ENCODE data around the gene ENTPD2.
A peak's percentile ranks its signal among the peaks of the same experiment; 100 is the strongest.
"Not testable (repeated sequence)": the region's sequence is repeated elsewhere in the genome, so short reads cannot be mapped to it uniquely, and the experiment has no call there.

Gene ENTPD2

DNA sequence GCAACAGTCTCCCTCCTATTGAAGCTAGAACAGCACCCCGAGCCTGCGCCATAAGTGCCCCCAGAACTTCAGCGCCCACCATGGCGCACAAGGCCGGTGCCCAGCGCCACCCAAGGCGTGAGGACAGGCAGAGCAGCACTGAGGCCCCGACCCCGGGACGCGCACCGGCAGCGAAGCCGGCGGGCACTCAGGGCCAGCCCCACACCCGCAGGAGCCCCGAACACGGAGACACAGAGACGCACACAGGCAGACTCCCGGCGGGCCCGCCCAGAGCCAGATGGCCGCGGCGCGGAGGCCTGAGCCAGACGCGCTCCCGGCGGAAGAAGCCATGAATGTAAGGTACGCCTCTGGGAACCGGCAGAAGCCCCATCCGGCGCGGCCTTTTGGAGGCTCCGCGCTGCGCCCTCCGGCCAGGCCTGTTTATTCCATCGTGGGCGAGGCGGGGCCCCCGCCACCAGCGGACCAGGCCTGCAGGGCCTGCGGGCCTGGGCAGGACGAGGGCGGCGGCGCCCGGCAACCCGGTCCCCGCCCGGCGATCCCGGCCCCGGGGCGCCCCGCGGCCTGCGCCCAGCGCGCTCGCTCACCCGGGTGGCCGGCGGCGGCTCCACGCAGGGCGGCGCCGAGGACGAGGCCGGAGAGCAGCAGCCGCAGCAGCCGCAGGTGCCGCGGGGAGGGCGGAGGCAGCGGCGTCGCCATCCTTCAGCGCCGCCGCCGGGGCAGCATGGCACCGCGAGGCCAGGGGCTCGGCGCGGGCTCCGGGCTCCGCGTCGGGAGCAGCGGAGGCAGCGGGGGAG lies 8.4 kb downstream of the ENTPD2 start:
- DNase-seq (ENCODE audit: low spot score) = no peak

GRCh38 chr9:137044502-137045177 lies 9.2 kb downstream of the ENTPD2 start:
- DNase-seq (ENCODE audit: low spot score) = no peak

- no peak for DNase-seq (ENCODE audit: low spot score)
Observed at GRCh38 chr9:137044037-137044436, 9.8 kb downstream of the ENTPD2 start.

DNA sequence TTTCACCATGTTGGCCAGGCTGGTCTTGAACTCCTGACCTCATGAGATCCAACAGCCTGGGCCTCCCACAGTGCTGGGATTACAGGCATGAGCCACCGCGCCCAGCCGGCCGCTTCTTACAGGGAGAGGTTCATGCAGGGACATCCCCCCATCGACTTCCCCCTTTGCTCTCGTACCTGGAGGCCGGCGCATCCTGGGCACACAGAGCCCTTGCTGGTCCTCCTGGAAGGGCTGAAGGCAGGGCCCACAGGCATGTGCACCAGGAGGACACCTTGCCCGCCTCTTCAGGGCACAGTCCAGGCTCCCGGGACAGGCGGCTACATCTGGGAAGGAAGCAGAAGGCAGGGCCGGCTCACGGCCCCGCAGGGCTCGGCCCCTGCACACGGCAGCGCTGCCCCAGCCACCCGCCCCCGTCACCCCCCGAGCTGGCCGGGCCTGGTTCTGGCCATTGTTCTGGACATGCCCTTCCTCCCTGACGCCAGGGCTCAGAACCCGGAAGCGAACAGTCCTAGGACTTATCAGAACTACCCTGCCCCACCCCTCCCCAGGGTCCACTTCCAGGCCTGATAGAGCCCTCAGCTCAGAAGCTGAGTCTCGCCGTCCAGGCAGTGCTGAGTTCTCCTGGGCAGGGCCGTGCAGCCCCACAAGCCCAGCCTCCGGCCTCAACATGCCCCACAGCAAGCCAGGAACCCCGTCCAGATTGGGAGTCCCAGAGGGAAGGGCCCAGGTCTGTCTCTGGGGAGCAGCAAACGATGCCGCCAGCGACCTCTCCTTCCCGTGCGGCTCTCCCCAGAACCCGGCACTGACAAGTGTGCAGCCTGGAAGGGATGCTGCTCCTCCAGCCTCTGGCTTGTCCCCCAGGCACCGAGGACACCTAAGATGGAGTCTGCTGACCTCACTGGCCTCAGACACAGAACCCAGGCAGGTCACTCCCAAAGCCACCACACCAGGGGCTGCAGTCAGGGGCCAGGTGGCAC lies 10.8 kb downstream of the ENTPD2 start:
- DNase-seq (ENCODE audit: low spot score) = no peak

- no peak for DNase-seq (ENCODE audit: low spot score)
Observed at GRCh38 chr9:137041124-137041523, 12.7 kb downstream of the ENTPD2 start.

- no peak for DNase-seq (ENCODE audit: low spot score)
Observed at GRCh38 chr9:137040568-137040967, 13.3 kb downstream of the ENTPD2 start.

DNA sequence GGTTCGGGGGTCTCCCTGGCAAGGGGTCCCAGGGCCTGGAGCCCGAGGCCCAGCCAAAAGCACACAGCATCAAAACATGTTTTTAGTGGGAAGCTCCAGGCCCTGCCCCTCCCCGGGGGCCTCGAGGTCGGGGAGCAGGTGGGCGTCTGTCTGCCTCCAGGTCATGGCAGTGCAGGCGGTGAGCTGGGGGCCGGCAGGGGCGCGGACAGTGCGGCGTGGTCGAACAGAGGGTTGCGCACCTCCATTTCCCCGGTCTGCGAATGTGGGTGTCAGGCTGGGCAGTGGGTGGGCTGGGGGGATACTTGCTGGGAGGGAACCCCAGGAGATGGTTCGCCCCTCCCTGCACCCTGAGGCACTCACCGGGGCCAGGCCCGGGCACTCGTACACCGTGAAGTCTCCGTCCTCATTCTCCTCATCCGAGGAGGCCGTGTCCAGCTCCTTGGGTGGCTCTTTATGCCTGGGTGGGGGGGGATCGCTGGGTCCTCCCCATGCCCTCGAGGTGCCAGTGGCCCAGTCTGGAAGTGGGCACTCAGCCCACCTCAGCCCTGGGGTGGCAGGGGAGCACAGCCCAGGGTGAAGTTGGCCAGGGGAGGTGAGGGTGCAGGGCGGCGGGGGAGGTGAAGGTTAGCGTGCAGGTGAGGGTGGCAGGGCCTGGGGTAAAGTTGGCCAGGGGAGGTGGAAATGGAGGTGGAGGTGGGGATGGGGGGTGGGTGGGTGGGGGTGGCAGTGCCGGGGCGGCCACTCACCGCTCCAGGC lies 14.1 kb downstream of the ENTPD2 start:
- no peak for DNase-seq (ENCODE audit: low spot score)

DNA sequence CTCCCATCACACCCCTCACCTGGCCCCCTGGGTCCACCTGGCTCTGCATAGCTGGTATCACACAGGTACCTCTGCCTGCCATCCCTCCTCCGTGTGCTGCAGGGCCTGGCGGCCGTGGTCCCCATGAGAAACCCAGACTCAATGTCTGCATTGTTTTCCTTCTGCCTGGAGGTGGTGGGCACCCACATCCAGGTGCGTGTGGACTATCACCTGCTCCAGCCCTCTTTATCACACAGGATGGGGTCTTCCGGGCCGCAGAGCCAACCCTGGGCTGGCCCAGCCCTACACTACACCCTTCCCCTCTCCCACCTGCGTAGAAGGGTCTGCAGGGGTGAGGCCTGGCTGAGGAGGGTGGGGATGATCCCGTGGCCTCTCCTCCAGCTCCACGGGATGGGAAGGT lies 14.9 kb downstream of the ENTPD2 start:
- no peak for DNase-seq (ENCODE audit: low spot score)

DNA sequence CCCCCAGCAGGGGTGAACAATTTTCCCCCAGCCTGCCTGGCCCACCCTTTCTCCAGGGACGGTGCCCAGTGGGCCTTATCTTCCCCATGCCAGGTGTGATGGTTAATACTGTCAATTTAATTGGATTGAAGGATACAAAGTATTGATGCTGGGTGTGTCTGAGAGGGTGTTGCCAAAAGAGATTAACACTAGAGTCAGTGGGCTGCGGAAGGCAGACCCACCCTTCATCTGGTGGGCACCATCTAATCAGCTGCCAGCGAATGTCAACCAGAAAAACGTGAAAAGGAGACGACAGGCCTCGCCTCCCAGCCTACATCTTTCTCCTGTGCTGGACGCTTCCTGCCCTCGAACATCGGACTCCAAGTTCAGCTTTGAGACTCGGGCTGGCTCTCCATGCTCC lies 16.4 kb downstream of the ENTPD2 start:
- no peak for DNase-seq (ENCODE audit: low spot score)

- DNase-seq (ENCODE audit: low spot score) = no peak
Observed at GRCh38 chr9:137037035-137037434, 16.8 kb downstream of the ENTPD2 start.

DNA sequence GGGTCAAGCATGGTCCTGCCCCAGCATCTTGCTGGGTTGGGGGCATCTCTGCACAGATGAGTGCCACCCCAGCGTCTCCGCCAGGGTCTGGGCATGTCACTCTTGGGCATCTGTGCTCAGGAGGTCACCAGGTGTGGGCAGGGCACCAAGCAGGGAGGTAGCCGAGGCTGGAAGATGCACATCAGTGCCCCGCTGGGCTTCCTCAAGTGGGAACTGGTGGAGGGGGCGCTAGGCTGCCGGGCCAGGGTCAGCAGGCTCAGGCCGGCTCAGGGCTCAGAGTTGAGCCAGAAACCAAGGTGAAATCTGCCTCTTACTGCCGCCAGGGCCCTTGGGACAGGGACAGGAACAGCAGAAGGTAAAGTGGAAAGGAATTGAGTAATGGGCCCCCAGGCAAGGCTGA lies 17.9 kb downstream of the ENTPD2 start:
- no peak for DNase-seq (ENCODE audit: low spot score)

DNA sequence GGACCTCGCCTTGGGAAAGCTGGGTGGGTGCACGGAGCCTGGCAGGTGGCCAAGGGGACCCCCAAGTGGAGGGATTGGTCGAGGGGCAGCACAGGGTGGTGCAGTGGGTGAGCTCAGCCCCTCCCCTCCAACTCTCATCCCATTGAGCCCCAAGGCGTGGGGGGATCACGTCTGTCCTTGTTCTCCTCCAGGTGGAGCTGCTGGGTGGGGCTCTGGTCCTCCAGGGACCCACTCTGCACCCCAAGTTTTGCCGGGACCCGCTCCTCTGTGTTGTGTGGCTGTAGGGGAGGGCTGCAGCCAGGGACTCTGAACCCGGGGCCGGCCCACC lies 18.4 kb downstream of the ENTPD2 start:
- DNase-seq (ENCODE audit: low spot score) = peak; percentile 62

DNA sequence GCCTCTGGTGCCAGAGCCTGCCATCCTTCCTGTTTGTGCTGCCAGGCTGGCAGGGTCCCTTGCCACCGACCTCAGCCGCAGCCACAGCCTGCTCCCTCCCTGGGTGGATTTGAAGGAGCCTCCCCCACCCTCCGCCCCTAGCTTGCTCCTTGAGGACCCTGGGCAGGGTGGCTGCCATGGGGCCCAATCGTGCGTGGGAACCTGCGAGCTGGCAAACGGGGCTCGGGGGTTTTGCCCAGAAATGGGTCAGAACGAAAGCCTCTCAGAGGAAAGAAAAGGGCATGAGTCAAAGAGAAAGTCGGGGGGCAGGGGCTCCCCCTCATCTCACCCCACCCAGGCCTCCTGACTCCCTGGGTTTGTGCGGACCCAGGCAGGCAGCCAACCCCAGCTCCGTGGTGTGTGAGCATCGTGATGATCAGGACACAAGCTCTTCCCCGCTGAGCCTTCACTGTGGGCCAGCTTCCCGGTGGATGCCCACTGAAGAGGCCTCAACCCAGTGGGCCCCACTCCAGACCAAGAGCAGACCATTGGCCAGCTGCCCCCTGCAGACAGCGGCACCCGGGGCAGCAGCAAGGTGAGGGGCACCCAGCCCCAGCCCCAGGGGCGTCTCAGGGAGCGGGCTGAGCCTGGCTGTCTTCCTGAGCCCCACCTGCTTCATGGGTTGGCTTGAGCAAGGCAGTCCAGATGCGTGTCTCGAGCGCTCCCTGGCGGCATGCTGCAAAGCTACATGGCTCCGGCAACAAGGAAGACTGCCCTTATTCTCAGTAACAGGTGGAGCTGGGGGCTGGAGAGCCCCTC lies 19.0 kb downstream of the ENTPD2 start:
- DNase-seq (ENCODE audit: low spot score) = peak; percentile 90

- DNase-seq (ENCODE audit: low spot score) = no peak
Observed at GRCh38 chr9:137034039-137034708, 19.7 kb downstream of the ENTPD2 start.

GRCh38 chr9:137033481-137033880 lies 20.4 kb downstream of the ENTPD2 start:
- not testable (repeated sequence) for DNase-seq (ENCODE audit: low spot score)

- no peak for DNase-seq (ENCODE audit: low spot score)
Observed at GRCh38 chr9:137032858-137033257, 21.0 kb downstream of the ENTPD2 start.

DNA sequence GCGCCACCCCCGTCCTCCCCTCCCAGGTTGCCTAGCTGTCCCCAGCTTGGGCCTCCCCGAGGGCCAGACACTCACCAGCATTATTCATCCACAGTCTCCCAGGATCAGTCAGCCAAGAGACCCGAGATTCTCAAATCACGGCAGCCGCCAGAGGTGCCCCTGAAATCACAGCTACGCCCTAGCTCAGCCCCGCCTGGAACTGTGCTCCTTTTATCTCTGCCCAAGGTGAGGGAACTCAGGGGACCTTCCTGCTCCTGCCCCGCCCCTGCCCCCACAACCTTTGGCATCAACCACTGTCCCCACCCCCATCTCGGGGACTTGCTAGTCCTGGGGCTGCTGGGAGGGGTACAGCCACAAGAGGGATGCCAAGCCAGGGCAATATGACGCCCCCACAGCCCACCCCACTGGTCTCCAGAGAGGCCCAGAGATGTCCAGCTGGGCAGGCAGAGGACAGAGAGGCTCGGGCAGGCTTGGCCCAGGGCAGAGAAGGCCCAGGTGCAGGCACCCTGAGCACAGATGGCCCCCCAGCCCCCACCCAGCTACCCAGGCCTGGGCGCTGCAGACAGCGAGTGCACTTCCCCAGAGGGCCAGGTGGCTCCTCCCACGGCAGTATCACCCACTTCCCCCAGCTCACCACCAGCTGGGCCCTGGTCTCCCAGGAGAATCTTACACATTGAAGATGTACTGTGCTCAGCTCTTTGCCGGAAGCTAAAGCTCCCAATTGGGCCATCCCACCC lies 21.8 kb downstream of the ENTPD2 start, which contains the start of gene FUT7:
Gene FUT7 (minus strand): TSS at position 185 of the 737 bp plus-strand sequence. CDS start 97 bp downstream, at position 88.
- DNase-seq (ENCODE audit: low spot score) = no peak

GRCh38 chr9:137030538-137031527 lies 23.0 kb downstream of the ENTPD2 start:
- DNase-seq (ENCODE audit: low spot score) = no peak
